Measurements from ENCODE around the gene PBX3.

GRCh38 chr9:125950880-125951471 lies 203.8 kb downstream of the PBX3 start:
- TF ChIP-seq CTCF (optimal IDR thresholded peaks at IDR 0.05 in 1 of 3, IDR thresholded peaks at IDR 0.05 in 1 of 3, conservative IDR thresholded peaks at IDR 0.05 in 1 of 3; ENCODE audit: extremely low read depth in 1 of 3, insufficient read depth in 2 of 3, low read length in 3 of 3) (no peak), EZH2 (IDR thresholded peaks at IDR 0.05; ENCODE audit: low read length) (no peak)
